ENCODE data around the gene ARL15.

The ARL15 gene

DNA sequence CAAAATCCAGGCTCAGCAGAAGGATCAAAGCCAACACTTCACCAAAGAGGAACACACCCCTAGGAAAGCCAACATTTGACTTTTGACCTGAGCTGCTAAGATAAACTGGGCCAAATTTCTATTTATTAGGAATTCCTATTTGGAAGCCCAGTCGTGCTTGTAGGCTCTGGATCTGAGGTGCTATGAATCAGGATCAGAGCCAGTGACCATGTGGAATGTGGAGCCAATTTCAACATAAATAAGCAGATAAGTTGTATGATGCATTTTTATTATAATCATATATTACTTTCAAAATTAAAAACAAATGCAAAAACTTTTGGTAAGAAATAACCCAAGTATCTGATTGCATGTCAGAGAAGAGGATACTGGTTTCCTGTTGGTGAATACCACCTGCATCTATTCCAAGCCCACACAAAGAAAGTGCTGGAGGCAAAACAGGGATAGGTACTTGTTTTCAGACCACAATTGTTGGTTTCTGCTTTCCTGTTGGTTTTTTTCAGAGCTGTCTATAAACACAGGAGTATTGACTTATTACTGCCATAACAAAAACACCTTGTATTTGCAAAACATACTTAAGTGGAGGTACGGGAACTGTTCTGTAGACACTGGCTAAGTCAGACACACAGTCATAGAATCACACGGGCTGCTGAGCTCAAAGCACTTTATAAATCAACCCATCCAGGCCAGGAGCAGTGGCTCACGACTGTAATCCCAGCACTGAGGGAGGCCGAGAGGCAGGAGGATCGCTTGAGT, 52.8 kb downstream of the ARL15 start:
- Mint-ChIP-seq H3K36me3 (peaks cover 6% of the 10 kb centered on the region), H3K4me3 (no peak overlapping the region), H3K27ac (no peak overlapping the region), H3K4me1 (ENCODE audit: low read depth) (peaks cover 24% of the 10 kb centered on the region), H3K9me3 (ENCODE audit: low read depth) (no peaks in the 10 kb centered on the region), H3K27me3 (no peaks in the 10 kb centered on the region)

DNA sequence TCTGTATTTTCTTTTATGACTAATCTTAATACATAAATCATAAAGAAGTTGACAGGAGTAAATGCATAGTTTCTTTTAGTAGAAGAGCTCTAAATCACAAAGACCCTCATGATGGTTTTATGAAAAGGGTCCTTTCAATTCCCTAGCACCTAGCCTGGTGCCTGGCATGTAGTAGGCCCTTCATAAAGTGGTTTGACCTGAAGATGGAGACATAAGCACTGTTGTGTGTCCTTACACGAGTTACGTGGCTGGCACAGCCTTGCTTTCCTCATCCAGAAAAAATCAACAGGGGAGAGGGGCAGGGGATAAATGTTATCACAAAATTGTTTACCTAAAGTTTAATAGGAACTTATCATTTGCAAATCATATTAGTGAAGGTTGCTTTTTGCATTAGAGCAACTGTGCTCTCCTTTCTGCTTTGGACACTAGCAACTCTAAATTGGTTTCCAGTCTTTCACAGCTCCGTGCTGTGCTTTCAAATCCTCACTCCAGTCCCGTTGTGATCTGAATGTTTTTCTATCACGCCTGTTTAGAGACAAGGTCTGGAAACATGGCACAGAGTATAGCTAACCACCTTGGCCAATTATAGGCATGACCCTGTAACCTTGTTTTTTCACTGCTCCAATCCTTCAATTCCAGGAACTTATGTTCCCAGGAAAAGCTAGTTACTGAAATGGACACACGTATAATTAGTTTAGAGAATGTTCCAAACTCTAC, 55.7 kb downstream of the ARL15 start:
- Mint-ChIP-seq H3K9me3 (ENCODE audit: low read depth) (no peaks in the 10 kb centered on the region), H3K4me3 (no peak overlapping the region), H3K4me1 (ENCODE audit: low read depth) (peaks cover 26% of the 10 kb centered on the region), H3K27ac (no peak overlapping the region), H3K36me3 (peaks cover 6% of the 10 kb centered on the region), H3K27me3 (no peaks in the 10 kb centered on the region)

DNA sequence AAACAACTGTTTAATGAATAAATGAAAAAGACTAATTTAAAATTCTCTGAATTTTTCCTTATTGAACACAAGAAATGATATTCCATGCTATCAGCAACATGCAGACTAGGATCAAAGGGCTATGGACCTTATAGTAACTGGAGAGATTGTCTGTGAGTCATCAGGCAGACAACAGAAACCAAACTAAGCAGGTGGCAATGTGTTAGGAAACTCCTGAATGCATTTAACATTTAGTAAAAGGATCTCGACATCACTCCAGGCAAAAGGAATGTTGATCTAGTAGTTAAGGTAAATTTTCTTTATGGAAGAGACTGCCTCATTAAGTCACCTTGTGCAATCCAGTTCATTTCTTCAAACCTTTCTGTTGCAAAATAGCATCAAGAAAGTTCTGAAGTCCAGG, 58.4 kb downstream of the ARL15 start:
- H3K36me3 Mint-ChIP-seq: peaks cover 6% of the 10 kb centered on the region
- H3K27me3 Mint-ChIP-seq: no peaks in the 10 kb centered on the region
- peaks cover 19% of the 10 kb centered on the region for H3K4me1 Mint-ChIP-seq (ENCODE audit: low read depth)
- H3K9me3 Mint-ChIP-seq (ENCODE audit: low read depth): no peaks in the 10 kb centered on the region
- no peak overlapping the region for H3K27ac Mint-ChIP-seq
- H3K4me3 Mint-ChIP-seq: no peak overlapping the region

DNA sequence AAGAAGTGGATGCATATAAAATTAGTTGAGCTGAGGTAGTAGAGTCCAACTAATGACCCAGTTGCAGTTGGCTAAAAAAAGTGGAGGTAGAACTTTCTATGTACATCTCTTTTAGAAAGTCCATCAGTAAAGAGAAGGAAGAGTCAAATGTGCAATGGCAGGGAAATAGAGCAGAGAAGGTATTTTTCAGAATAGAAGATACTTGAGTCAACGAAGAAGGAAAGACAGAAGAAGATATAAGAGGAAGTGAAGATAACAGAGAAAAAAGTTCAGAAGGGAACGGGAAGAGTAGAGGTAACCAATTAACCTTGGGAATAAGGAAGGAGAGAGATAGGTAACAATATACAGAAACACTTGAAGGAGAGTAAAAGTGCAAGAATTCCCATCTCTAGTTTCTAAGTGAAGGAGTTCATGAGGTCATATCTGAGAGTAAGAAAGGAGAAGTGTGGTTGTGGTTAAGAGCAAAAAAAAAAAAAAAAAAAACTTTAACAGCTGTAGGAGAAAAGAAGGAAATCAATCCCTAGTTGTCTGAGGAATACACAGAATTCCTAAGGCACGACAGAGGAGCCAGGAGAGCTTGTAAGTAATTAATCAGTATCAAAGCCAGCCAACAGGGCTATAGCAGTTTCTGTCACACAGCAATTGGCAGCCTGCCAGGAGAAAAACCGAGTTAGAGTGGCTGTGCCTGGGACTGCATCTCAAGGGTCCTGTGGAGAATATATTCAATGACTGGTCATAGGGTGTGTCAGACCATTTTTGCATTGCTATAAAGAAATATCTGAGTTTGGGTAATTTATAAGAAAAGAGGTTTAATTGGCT, 61.0 kb downstream of the ARL15 start:
- H3K4me3 Mint-ChIP-seq: no peak overlapping the region
- H3K27me3 Mint-ChIP-seq: no peaks in the 10 kb centered on the region
- peaks cover 13% of the 10 kb centered on the region for H3K4me1 Mint-ChIP-seq (ENCODE audit: low read depth)
- peaks cover 5% of the 10 kb centered on the region for H3K36me3 Mint-ChIP-seq
- H3K9me3 Mint-ChIP-seq (ENCODE audit: low read depth): no peaks in the 10 kb centered on the region
- no peak overlapping the region for H3K27ac Mint-ChIP-seq

DNA sequence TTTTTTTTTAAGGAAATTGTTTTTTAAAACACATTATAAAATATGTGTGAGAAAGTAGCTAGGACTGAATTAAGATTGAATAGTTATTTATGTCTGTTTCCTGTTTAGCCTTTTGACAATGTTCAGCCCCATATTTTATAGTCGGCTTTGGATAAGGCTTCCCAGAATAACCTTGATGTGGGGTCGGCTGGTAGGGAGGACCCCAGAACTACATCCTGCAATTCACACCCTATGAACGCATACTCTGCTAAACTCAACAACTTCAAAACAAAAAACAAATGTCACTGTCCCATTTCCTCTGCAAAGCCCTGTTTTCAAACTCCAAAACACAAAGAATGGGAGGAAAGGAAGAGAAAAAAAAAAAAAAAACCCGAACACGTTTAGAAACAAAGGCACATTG, 63.1 kb downstream of the ARL15 start:
- no peak overlapping the region for H3K27ac Mint-ChIP-seq
- no peaks in the 10 kb centered on the region for H3K27me3 Mint-ChIP-seq
- peaks cover 5% of the 10 kb centered on the region for H3K36me3 Mint-ChIP-seq
- H3K4me1 Mint-ChIP-seq (ENCODE audit: low read depth): peaks cover 13% of the 10 kb centered on the region
- no peaks in the 10 kb centered on the region for H3K9me3 Mint-ChIP-seq (ENCODE audit: low read depth)
- no peak overlapping the region for H3K4me3 Mint-ChIP-seq

DNA sequence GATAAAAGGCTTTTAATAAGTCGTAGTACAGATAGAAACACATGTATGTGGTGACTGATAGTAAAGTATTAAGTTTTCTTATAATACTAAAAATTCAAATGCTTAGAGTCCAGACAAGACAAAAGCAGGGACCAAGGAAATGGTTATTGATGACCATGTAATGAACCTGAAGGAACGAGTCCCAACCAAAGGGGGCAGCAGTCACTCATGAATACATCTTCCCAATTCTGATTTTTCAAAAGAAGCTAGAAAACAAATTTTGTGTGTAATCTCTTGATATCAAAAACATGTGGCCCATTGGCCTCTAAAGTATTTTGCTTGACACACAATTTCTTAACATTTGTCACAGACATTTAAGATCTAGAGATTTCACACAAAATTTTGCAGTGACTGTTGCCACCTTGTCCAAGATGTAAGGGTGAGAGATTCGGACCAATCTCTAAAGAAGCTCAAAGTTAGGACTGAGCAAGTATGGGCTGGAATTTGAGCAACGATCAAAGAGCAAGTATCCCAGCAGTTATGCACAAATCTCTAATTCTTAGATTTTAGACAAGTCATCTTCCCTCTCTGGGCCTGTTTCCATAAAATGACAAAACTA, 66.8 kb downstream of the ARL15 start:
- Mint-ChIP-seq H3K27me3 (no peaks in the 10 kb centered on the region), H3K9me3 (ENCODE audit: low read depth) (no peaks in the 10 kb centered on the region), H3K4me1 (ENCODE audit: low read depth) (peaks cover 11% of the 10 kb centered on the region), H3K36me3 (peaks cover 9% of the 10 kb centered on the region), H3K27ac (no peak overlapping the region), H3K4me3 (no peak overlapping the region)

DNA sequence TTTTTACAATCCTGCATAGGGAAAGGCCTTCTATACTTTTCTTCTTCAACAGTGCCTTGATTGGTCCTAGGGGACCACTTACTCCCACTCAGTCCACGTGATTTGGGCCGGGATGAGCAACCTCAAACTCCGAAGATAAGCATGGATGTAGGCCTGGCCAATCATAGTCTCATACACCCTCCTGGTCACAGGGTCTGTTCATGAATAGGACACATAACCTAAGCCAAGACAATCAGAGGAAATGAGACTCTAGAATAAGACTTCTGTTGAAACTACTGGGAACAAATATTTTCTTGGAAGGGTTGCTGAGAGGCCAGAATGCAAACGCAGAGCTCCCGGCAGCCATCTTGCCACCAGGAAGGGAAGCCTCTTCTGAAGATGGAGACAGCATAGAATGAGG, 68.1 kb downstream of the ARL15 start:
- H3K36me3 Mint-ChIP-seq: peaks cover 9% of the 10 kb centered on the region
- H3K4me3 Mint-ChIP-seq: no peak overlapping the region
- H3K4me1 Mint-ChIP-seq (ENCODE audit: low read depth): peaks cover 9% of the 10 kb centered on the region
- H3K27me3 Mint-ChIP-seq: no peaks in the 10 kb centered on the region
- no peaks in the 10 kb centered on the region for H3K9me3 Mint-ChIP-seq (ENCODE audit: low read depth)
- H3K27ac Mint-ChIP-seq: no peak overlapping the region

DNA sequence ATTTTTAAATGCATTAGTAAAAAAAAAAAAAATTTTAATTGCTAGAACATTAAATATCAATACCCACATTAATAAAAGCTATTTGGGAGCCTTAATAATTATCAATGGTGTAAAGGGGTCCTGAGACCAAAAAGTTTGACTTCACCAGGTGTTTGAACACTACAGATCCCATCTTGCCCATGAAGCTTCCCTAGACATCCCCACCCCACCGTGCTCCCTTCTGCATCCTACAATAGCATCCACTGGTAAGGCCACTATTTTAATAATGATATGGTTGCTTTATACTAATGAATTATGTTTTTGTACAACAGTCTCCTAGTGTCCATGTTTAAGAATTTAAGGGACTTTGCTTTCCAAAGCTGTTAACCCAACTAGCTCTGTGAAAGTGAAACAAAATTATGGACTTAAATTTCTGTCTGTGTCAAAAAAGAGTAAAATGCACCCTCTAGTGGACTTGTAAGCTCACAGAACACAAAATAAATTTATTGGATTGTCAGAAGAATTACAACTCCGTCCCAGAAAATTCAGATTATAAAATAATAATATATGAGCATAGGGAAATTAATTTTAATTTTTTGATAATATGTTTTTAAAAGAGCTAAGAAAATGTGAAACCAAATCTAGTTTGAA, 76.0 kb downstream of the ARL15 start:
- no peak overlapping the region for H3K4me3 Mint-ChIP-seq
- H3K27ac Mint-ChIP-seq: no peak overlapping the region
- H3K27me3 Mint-ChIP-seq: no peaks in the 10 kb centered on the region
- H3K4me1 Mint-ChIP-seq (ENCODE audit: low read depth): peaks cover 5% of the 10 kb centered on the region
- peaks cover under 1% of the 10 kb centered on the region for H3K36me3 Mint-ChIP-seq
- no peaks in the 10 kb centered on the region for H3K9me3 Mint-ChIP-seq (ENCODE audit: low read depth)

DNA sequence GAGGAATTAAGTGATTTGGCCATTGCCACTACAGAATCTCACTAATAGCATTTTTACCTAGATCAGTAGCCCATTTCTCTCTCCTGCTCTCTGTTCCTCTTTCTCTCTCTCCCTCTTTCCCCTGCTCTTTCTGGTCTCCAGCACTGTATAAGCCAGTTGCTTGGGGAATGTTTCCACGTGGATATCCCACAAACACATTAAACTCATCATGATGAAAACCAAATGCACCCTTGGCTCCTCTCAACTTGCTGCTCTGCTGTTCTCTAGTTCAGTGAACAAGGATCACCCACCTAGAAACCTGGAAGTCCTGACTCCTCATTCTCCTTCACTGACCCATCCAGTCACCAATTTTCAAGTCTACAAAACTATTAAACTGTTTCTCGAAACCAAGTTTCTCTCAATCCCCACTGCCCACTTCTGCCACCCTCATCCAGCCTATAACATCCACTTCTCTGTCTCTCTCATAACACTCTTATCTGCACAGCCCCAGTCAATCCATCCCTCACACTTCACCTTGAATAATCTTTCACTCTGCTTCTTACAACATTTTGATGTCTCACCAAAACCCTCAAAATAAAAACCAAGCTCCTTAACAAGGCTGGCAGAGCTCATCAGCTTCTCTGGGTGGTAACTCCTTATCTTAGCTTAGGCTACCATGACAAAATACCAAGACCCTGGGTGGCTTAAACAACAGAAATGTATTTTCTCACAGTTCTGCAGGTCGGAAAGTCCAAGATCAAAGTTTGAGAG, 79.3 kb downstream of the ARL15 start:
- Mint-ChIP-seq H3K4me1 (ENCODE audit: low read depth) (peaks cover 5% of the 10 kb centered on the region), H3K9me3 (ENCODE audit: low read depth) (no peaks in the 10 kb centered on the region), H3K27me3 (no peaks in the 10 kb centered on the region), H3K36me3 (peaks cover under 1% of the 10 kb centered on the region), H3K27ac (no peak overlapping the region), H3K4me3 (no peak overlapping the region)

DNA sequence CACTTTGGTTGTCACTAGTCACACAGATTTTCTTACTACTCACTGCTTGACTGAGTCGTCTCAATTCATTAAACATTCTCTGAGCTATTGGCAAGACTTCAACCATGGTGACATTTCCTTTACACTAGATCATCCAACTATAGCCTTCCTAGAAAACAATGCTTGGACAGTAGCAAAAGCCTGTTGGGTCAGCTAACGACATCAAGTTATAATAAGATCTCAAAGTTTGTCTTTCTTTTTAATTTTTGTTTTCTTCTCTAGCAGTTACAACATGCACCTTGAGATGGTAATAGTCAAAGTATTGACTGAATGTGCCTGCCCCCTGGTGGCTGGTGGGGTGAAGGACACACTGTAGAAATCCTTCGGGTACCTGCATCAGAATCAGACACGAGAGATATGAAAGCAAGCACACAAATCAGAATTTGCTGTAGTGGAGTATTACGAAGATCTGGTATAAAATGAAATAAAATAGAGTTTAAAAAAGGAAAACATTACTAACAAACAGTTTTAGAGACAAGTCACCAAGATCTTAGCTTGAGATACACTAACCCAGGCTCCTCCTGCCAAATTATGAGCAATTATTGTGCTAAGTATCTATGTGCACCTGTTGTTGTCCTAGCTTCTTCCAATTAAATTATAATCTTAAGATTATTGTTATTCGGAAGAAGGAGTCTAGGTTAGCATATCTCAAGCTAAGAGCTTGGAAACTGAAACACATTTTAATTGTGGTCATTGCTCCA, 81.2 kb downstream of the ARL15 start:
- Mint-ChIP-seq H3K36me3 (peaks cover 4% of the 10 kb centered on the region), H3K9me3 (ENCODE audit: low read depth) (no peaks in the 10 kb centered on the region), H3K4me3 (no peak overlapping the region), H3K4me1 (ENCODE audit: low read depth) (peaks cover 2% of the 10 kb centered on the region), H3K27ac (no peak overlapping the region), H3K27me3 (no peaks in the 10 kb centered on the region)

DNA sequence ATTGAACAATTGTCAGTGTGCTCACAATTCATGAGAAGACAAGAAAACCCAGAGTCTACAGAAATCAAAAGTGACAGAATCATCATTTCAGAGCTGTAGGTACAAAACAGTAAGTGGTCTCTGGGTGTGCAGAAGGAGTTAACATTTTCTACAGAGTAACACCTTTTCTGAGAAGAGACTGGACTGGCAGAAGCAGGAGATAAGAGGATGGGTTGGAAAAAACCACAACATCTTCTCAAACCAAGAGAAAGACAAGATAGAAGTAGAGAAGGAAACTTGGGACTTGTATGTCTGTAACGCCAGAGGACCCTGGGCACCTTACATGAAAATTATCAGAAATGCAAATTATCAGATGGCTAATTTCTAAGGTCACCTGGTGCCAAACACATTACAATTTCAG, 82.6 kb downstream of the ARL15 start:
- H3K27me3 Mint-ChIP-seq: no peaks in the 10 kb centered on the region
- H3K36me3 Mint-ChIP-seq: peaks cover 4% of the 10 kb centered on the region
- H3K4me3 Mint-ChIP-seq: no peak overlapping the region
- H3K4me1 Mint-ChIP-seq (ENCODE audit: low read depth): peaks cover 2% of the 10 kb centered on the region
- H3K27ac Mint-ChIP-seq: no peak overlapping the region
- no peaks in the 10 kb centered on the region for H3K9me3 Mint-ChIP-seq (ENCODE audit: low read depth)

DNA sequence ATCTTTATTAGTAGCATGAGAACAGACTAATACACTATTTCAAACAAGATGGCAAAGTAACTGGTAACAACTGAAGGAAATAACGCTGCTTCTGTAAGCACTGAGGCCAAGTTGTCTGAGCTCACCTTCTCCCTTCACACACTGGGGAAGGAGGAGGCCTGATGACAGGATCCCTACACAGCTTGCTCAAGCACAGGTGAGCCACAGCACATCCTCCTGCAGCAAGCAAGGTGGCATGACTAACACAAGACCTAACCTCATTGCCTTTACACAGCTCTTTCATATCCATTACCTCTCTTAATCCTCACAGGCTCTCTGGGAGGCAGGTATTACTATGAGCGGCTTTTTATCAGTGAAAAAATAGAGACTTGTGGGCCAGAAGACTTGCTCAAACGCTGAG, 83.3 kb downstream of the ARL15 start:
- H3K4me1 Mint-ChIP-seq (ENCODE audit: low read depth): peaks cover 2% of the 10 kb centered on the region
- H3K9me3 Mint-ChIP-seq (ENCODE audit: low read depth): no peaks in the 10 kb centered on the region
- no peaks in the 10 kb centered on the region for H3K27me3 Mint-ChIP-seq
- H3K4me3 Mint-ChIP-seq: no peak overlapping the region
- no peak overlapping the region for H3K27ac Mint-ChIP-seq
- H3K36me3 Mint-ChIP-seq: peaks cover 4% of the 10 kb centered on the region

DNA sequence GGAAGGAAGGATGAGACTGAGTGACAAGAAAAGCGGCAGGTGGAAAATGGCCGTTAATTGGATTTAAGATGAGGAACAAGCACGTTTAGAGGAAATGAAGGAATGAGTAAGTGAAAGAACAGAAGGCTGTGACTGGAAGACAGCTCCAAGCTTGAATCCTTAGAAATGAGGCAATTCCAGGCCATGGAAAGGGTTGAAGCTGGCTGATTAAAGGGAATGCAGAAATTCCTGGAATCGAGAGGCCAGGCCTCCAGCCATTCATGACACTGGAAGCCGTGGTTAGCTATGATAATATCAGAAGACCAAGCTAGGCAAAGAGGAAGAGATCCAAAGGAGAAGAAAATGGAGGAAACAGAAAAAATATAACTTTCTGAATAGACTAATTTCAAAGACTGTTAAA, 84.2 kb downstream of the ARL15 start:
- H3K27ac Mint-ChIP-seq: no peak overlapping the region
- H3K36me3 Mint-ChIP-seq: peaks cover 4% of the 10 kb centered on the region
- H3K4me1 Mint-ChIP-seq (ENCODE audit: low read depth): peaks cover 2% of the 10 kb centered on the region
- no peak overlapping the region for H3K4me3 Mint-ChIP-seq
- no peaks in the 10 kb centered on the region for H3K27me3 Mint-ChIP-seq
- no peaks in the 10 kb centered on the region for H3K9me3 Mint-ChIP-seq (ENCODE audit: low read depth)
